Transverse colon (tissue), 4 donors: ENCODE measurements around the gene PAK2.

Source experiments
- CTCF ChIP-seq, 5 experiments: fragments of 200-600 bp in 3 of 5; fragments of 450-650 bp in 2 of 5; sonication (generic) in 3 of 5; IDR thresholded peaks; 1 replicate in 2 of 5; 2 replicates in 3 of 5; pipeline ENCODE4 v1.5.1; 2016 to 2017; ENCODE audit warnings: antibody characterized with exemption in 5 of 5, inconsistent platforms in 3 of 5, mild to moderate bottlenecking in 2 of 5, moderate library complexity in 1 of 5
- EP300 ChIP-seq: sonication (generic); formaldehyde crosslinking; IDR thresholded peaks from one replicate; pipeline ENCODE4 v1.6.1; 2017; ENCODE audit warnings: antibody characterized with exemption, low read depth
- POLR2A ChIP-seq: fragments of 450-650 bp; IDR thresholded peaks from one replicate; pipeline ENCODE4 v1.6.1; 2016; ENCODE audit warnings: antibody characterized with exemption, mild to moderate bottlenecking, moderate library complexity
- POLR2AphosphoS5 ChIP-seq, 3 donors: sonication (generic); formaldehyde crosslinking; IDR thresholded peaks; one replicate each; pipeline ENCODE4 v1.6.1; 2016; ENCODE audit warnings: antibody characterized with exemption in 3 of 3

DNA sequence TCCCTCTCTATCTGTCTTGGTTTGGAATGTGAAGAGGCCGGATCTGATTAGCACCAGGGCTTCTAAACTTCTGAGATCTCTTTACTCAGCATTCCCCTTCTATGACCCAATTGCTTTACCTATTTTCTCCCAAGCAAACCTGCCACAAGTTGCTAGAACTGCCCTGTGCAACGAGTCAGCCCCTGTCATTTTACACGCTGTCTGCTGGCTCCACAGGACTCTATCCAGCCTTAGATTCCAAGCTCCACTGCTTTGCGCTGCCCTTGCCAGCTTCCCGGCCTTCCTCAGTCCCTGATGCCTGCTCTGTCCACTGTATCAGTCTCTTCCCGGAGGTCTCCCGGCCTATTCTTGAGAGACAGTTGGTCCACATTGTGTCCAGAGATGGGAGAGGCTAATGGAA lies 39.9 kb upstream of the PAK2 start:
- TF ChIP-seq CTCF (IDR thresholded peaks at IDR 0.05) (no peak), EP300 (no peak), POLR2A (no peak), POLR2AphosphoS5 (IDR thresholded peaks at IDR 0.05) (no peak)
